GM19395 (cell line): Measurements from ENCODE around the gene CCDC124.
"Not testable (repeated sequence)": the region's sequence is repeated elsewhere in the genome, so short reads cannot be mapped to it uniquely, and the experiment has no call there.

Experiments
- ATAC-seq: cut with Tn5 transposase; IDR thresholded peaks from one replicate; pipeline ENCODE4 v1.9.1; 2021; ENCODE audit warnings: mild to moderate bottlenecking, moderate library complexity; ENCODE audit not compliant: unreplicated experiment

Gene CCDC124

GRCh38 chr19:17977488-17977887, 44.7 kb downstream of the CCDC124 start:
- ATAC-seq, result no peak

GRCh38 chr19:17981611-17982010, 48.8 kb downstream of the CCDC124 start:
- no peak for ATAC-seq

- ATAC-seq, result no peak
Measured at GRCh38 chr19:17982430-17982829, 49.6 kb downstream of the CCDC124 start.

GRCh38 chr19:17985037-17985818, 52.4 kb downstream of the CCDC124 start:
- ATAC-seq, result no peak

GRCh38 chr19:17986569-17986968, 53.8 kb downstream of the CCDC124 start:
- not testable (repeated sequence) for ATAC-seq

GRCh38 chr19:17988161-17988560, 55.3 kb downstream of the CCDC124 start:
- ATAC-seq, result no peak

GRCh38 chr19:17989425-17990094, 56.7 kb downstream of the CCDC124 start:
- no peak for ATAC-seq

- ATAC-seq, result no peak
Measured at GRCh38 chr19:17993076-17993813, 60.4 kb downstream of the CCDC124 start.
